ENCODE measurements around the gene MPV17L2.

GRCh38 chr19:18168673-18169381, 24.2 kb upstream of the MPV17L2 start:
- TF ChIP-seq, protein P1, sequence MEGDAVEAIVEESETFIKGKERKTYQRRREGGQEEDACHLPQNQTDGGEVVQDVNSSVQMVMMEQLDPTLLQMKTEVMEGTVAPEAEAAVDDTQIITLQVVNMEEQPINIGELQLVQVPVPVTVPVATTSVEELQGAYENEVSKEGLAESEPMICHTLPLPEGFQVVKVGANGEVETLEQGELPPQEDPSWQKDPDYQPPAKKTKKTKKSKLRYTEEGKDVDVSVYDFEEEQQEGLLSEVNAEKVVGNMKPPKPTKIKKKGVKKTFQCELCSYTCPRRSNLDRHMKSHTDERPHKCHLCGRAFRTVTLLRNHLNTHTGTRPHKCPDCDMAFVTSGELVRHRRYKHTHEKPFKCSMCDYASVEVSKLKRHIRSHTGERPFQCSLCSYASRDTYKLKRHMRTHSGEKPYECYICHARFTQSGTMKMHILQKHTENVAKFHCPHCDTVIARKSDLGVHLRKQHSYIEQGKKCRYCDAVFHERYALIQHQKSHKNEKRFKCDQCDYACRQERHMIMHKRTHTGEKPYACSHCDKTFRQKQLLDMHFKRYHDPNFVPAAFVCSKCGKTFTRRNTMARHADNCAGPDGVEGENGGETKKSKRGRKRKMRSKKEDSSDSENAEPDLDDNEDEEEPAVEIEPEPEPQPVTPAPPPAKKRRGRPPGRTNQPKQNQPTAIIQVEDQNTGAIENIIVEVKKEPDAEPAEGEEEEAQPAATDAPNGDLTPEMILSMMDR (conservative IDR thresholded peaks at IDR 0.05) = no peak
- no peak for TF ChIP-seq EZH2 (IDR thresholded peaks at IDR 0.05; ENCODE audit: low read depth)

Data from PC-9 (cell line).